ENCODE measurements around the gene MAPK6.
"Not testable (repeated sequence)": the region's sequence is repeated elsewhere in the genome, so short reads cannot be mapped to it uniquely, and the experiment has no call there.

MAPK6 gene

DNA sequence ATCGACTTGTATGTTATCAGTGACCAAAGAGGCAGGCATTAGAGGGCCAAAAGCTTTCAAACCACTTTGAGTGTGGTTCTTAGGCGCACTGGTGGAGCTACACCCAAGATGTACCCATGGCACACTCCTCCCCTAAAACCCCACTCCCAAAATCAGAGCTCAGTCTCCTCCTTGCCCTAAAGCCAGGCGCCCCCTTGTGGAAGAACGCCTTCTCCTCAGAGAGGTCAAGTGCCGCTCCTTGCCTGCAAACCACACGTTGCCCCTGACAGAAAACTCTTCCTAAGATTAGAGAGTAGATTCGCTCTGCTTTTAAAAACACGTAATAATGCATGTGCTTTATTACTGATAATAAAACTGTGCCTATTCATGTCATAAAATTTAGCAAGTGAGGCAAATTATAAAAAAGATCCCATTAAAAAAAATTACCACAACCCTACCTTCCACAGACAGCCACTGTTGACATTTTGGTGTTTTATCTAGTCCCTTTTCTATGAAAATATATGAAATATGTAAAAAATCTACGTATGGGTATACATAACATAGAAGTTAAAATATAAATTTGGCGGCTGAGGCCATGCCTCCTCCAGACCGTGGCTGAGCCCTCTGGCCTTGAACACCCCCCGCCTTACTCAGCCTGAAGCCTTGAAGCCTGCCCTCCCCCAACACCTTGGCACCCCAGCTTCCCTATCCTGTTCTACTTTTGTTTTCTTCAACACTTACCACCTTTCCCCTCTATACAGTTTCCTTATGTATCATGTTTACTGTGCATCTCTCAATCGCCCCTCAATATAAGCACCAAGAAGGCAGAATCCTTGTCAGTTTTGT is 60.1 kb downstream of the MAPK6 start:
- DNase-seq (ENCODE audit: low read depth in 1 of 2, low spot score in 1 of 2), result peak; percentile 60 to 77

DNA sequence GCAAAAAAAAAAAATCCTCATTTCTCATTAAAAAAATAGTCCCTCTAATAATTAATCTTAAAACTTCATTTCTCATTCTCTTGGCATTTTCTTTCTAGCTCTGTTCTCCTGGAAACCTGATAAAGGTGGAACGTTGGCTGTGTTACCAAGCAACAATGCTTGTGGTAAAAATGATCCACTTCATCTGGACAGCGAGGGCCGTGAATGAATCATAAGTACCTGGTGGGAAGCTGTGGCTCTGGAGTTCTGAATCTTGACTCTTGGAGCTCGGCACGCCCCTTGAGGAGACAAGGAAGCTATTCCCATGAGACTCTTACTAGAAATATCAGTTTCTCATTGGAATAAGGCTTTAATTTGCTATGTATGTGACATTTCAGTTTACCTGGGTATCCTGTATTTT is 61.0 kb downstream of the MAPK6 start:
- no peak for DNase-seq (ENCODE audit: low read depth in 1 of 2, low spot score in 1 of 2)

DNA sequence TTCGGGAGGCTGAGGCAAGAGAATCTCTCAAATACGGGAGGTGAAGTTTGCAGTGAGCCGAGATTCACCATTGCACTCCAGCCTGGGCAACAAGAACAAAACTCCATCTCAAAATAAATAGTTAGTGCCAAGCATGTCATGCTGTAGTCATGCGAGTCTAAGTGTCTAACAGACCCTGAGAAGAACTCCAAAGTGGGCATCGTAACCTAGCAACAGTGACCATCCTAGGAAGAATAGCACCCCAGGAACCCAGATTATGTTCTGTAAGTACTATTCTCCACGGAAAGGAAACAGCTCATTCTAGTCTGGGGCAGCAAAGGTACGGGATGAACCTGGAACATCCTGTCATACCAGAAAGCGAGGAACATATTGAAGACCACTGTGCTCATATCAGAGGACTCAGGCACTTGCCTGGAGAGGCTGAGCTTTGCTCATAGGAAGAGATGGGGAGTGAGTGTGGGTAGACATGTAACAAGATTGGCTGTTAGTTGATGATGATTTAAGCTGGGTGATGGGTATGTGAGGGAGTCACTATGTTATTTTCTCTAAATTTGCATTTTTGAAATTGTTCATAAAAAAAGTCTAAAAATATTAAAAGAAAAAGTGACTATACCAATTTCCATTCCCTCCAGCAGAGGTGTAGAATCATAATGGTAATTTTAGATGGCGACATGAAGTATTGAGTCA is 61.8 kb downstream of the MAPK6 start:
- no peak for DNase-seq (ENCODE audit: low read depth in 1 of 2, low spot score in 1 of 2)

DNA sequence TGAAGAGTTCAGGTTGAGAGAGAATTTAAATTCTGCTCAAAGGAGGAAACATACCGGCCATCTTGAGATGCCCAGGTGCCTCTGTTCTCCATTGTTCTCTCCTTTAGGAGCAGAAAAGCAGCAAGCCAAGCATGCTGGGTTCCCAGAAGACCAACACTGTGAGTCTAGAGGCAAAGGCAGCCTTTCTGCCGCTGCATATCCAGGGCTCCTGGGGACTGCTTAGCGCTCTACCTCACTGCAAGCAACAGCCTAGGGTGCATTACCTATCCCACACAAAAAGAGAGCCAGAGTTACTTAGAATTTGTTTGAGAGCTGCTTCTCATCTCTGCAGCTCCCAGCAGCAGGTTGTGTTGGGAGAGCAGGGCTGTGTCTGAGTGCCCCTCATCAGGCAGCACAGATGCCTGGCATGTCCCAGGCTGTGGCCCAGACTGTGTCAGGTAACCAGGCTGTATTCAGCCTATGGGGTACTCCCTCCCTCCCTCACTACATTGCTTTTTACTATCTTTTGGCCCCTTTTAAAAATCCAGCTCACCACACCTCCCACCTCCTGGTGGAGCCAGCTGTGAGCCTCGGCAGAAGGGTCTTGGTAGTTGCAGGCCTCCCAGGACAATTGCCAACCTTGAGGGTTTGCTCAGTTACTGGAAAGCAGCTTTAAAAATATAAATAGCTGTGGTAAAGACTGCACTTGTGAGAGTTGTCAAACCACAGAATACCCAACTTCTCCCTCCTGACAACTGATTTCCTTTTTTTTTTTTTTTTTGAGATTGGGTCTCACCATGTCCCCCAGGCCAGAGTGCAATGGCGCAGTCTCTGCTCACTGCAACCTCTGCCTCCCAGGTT is 63.4 kb downstream of the MAPK6 start:
- no peak for DNase-seq (ENCODE audit: low read depth in 1 of 2, low spot score in 1 of 2)

DNA sequence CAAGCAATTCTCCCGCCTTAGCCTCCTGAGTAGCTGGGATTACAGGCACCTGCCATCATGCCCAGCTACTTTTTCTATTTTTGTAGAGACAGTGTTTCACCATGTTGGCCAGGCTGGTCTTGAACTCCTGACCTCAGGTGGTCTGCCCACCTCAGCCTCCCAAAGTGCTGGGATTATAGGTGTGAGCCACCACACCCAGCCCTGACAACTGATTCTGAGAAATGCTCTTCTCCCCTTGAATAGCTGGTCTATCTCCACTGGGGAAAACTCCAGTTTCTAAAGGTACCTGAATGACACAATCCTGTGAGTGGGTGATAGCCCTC is 64.0 kb downstream of the MAPK6 start:
- DNase-seq (ENCODE audit: low read depth in 1 of 2, low spot score in 1 of 2), result not testable (repeated sequence)

DNA sequence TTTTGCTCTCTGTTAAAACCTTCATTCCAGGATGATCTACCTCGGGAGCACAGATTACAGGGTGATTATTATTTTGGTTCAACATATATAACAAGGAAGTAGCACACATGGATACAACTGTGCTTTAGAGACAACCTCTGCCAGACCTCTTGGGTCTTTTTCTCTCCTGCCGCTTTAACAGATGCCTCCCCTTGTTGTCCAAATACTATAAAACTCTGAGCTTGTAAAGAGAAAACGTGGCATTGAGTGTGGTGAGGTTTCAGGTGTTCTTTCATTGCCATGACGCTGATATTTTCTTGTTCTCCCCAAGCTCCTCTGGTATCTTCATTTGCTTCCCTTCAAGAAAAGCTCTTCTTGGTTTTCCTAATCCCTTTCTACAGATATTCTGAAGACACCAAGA is 64.6 kb downstream of the MAPK6 start:
- DNase-seq (ENCODE audit: low read depth in 1 of 2, low spot score in 1 of 2), result no peak

DNA sequence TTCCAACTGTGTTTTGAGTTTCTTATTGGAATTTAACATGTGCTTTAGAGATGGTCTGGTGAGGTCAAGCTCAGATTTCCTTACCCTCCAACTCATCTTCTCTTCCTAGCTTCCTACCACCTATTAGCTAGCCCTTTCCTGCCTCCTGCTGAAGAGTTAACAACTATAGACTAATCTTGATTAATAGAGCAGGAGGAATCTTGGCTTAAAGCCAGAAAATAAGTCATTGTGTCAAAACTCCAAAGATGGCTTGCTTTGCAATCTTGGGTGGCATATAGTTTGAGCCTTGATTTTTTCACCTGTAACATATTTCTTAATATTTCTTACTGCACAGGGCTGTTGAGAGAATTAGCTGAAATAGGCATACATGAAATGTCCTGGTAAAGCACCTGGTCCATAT is 66.3 kb downstream of the MAPK6 start:
- no peak for DNase-seq (ENCODE audit: low read depth in 1 of 2, low spot score in 1 of 2)

DNA sequence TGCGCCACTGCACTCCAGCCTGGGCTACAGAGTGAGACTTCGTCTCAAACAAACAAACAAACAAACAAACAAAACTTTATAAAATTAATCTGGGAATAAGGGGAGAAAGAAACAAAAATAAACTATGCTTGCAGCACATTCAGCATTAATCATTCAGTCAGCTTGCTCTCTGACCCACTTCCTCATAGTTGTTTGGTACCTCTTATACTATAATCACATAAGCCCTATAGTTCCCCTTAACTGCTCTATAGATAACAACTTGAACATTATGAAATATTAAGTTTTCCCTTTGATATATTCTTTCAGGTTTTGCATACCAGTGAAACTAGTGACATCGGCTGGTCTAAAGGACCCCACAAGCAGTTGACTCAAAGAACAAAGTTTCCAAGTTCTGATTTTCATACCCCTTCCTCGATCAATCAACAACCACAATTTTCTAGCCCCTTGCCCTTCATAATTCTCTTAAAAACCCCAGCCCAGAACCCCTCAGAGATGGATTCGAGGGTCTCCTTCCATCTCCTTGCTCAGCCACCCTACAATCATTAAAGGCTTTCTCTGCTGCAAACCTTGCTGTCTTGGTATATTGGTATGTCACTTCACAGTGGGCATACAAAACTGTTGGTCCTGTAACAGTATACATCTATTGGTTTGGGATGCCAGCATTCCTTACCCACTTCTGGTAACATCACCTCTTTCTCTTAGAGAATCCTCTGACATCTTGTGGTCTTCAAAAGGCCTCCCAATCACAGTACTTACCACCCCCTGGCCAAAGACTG is 67.2 kb downstream of the MAPK6 start:
- no peak for DNase-seq (ENCODE audit: low read depth in 1 of 2, low spot score in 1 of 2)

DNA sequence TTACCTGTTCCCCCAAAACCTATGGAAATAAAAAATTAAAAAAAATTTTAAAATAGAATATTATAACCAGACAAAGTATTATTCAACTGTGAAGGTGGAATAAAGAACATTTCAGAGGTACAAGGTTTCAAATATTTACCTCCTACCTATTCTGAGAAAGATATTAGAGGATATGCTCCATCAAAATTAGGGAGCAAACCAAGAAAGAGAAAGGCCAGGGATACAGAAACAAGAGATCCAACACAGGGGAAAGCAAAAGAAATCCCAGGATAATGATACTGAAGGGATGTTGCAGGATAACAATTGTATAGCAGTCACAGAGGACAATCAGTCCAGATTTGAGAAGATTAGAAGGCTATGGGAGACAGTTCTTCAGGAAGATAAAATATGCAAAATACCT is 71.2 kb downstream of the MAPK6 start:
- no peak for DNase-seq (ENCODE audit: low read depth in 1 of 2, low spot score in 1 of 2)

DNA sequence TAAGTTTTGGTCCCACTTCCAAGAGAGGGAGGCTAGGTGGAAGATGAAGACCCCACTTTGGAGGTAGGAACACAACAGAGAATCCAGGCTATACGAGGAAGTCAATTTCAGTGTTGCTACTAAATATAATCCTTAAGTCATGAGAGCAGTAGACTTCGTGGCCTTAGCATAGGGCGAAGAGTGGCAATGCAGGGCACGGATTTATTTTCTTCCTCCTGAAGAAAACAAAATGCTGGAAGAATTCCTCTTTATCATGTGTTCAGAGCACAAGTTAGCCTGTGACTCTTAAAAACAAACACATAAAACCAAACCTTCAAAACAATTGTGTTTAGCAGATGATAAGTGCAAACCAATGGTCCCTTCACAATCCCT is 74.1 kb downstream of the MAPK6 start:
- no peak for DNase-seq (ENCODE audit: low read depth in 1 of 2, low spot score in 1 of 2)

DNA sequence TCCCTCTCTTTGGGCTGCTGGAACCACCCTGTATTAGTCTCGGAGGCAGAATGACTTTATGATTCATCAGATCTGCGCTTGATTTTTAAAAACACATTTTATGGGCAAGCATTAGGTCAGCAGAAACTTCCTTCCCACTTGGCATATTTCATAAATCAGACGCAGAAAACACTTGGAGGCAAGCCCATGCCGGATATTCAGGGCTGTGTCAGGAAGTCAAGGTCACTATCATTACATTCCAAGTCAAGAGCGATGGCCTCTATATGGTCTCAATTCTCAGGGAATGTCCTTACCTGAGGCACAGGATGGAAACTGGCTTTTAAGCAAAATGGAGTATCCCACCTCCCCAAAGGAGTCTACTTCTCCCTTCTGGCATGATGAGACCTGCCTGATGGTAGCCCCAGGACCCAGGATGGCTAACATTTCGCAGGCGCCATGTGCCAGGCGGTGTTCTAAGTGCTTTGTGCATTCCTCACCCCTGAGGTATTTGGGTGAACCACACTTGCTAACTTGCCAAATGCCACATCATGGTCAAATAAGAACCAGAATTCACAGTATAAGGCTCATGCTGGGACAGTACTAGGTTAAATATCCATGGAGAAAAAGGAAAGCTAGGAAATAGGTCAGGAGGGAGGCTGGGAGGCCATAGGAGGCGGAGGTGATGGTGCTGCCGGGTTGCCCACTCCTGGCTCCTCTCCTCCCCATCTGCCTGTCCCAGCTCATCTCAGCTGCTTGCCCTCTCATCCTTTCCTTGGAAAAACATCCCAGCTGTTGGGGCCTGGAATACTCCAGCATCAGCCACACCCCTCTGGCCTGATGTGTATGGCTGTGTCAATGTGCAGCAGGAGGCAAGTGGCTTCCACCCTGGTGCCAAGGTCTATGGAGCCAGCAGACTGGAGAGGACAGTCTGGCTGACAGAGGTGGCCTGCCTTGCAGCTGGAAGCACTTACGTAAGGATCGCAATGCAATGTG is 74.8 kb downstream of the MAPK6 start:
- DNase-seq (ENCODE audit: low read depth in 1 of 2, low spot score in 1 of 2), result no peak

DNA sequence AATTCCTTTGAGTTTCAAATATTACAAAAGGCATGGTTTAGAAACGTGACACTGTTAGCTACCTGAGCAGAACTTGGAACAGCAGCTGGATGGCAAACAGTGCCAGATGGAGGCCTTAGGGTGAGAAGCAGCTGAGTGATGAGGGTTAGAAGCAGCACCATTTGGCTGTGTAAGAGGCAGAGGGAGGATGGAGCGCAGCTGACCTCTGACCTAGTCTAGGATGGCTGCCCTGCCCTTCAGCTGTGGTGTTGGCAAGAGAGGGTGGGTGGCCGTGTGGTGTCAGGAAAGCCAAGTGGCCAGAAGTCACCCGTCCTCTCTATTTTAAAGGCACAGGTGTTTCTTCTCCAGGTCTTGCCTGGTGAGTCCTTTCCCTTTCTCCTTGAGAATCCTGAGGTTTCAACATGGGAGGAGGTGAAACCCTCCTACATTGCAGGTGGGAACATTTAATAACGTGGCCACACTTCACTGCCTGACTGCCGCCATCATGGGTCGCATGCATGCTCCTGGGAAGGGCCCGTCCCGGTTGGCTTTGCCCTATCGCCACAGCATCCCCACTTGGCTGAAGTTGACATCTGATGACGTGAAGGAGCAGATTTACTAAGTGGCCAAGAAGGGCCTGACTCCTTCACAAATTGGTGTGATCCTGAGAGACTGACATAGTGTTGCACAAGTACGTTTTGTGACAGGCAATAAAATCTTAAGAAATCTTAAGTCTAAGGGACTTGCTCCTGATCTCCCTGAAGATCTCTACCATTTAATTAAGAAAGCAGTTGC is 76.0 kb downstream of the MAPK6 start:
- DNase-seq (ENCODE audit: low read depth in 1 of 2, low spot score in 1 of 2), result no peak

DNA sequence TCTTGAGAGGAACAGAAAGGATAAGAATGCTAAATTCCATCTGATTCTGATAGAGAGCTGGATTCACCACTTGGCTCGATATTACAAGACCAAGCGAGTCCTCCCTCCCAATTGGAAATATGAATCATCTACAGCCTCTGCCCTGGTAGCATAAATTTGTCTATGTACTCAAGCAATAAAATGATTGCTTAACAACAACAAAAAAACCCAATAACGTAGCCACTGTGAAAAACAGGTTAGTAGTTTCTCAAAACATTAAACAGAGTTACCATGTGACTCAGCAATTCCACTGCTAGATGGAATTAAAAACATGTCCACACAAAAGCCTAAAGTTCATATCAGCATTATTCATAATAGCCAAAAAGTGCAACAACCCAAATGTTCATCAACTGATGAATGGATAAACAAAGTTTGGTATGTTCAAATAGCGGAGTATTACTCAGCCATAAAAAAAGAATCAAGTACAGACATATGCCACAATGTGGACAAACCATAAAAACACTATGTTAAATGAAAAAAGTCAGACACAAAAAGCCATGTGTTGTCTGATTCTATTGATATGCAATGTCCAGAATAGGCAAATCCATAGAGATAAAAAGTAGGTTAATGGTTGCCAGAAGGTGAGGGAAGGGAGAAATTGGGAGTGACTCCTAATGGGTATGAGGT is 76.7 kb downstream of the MAPK6 start:
- DNase-seq (ENCODE audit: low read depth in 1 of 2, low spot score in 1 of 2), result no peak

DNA sequence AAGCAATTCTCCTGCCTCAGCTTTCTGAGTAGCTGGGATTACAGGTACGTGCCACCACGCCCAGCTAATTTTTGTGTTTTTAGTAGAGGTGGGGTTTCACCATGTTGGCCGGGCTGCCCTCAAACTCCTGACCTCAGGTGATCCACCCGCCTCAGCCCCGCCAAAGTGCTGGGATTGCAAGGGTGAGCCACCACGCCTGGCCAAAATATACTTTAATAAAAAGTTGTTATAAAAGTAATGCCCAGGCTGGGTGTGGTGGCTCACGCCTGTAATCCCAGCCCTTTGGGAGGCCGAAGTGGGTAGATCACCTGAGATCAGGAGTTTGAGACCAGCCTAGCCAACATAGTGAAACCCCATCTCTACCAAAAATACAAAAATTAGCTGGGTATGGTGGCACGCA is 77.5 kb downstream of the MAPK6 start:
- not testable (repeated sequence) for DNase-seq (ENCODE audit: low read depth in 1 of 2, low spot score in 1 of 2)

DNA sequence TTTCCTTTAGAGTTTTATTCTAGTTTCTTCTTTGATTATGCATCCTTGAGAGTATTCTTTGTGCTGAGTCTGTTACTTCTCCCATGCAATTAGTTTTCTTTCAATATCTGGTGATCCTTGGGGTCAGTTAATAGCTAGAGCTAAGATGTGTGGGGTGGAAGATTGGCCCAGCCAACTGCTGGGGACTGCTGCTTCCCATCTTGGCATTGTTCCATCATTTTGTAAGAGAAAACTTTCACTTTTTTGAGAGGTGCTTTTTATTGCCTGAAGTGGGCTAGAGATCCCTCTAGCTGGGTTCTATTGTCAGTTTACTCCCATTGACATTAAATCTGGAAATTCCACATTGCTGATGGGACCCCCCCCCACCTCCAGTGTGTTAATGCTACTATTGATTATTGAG is 78.2 kb downstream of the MAPK6 start:
- DNase-seq (ENCODE audit: low read depth in 1 of 2, low spot score in 1 of 2), result no peak

DNA sequence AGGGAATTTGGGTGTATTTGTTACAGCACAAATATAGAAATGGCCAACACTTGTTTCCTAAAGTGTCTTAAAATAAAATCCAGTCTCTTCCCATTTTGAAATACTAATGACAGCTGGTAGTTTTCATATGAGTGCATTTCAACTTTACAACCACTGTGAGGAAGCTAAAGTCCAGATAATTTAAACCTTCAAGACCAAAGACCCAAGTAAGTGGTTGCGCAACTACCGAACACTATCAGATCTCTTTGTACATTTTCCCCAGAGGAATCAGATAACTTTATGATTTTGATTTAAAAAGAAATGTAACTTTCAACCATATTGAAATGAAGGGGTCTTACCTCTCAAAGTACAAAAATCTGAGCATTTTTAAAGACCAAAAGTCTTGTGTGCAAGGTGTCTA is 79.3 kb downstream of the MAPK6 start:
- no peak for DNase-seq (ENCODE audit: low read depth in 1 of 2, low spot score in 1 of 2)

DNA sequence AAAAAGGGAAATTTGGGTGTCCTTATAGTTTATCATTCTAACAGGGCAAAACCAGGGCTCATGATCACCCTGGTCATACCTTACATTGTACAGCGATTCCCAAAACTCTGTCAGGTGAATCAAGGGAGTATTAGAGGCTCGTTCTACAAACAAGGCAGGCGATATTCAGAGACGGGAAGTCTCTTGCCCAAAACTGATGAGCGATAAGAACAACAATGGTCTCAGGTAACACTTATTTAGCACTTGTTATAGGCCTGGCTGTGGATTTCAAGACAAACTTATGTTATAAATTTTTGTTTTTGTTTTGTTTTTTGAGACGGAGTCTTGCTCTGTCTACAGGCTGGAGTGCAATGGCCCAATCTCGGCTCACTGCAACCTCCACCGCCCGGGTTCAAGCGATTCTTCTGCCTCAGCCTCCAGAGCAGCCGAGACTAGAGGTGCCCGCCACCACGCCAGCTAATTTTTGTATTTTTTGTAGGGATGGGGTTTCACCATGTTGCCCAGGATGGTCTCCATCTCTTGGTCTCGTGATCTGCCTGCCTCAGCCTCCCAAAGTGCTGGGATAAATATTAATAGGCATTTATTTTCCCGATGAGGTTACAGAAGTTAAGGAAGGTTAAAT is 80.7 kb downstream of the MAPK6 start:
- no peak for DNase-seq (ENCODE audit: low read depth in 1 of 2, low spot score in 1 of 2)

DNA sequence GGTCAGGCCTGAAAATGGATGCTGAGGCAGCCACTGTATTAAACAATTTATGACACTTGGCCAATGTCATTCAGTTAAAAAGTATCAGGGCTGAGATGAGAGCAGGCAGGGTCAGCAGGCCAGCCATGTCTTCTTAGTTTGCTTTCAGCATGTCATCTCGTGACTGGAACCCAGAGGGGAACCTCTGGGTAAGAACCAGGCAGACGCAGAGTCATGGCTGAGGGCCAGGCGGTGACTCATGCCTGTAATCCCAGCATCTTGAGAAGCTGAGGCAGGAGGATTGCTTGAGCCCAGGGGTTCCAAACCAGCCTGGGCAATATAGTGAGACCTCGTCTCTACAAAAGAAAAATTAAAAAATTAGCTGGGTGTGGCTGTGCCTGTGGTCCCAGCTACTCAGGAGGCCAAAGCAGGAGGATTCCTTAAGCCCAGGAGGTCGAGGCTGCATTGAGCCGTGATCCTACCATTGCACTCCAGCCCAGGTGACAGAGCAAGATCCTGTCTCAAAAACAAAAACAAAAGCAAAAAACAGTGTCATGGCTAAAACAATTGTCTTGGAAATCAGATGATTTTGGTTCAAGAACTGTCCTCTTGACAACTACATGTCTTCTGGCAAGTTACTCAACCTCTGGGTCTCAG is 81.9 kb downstream of the MAPK6 start:
- no peak for DNase-seq (ENCODE audit: low read depth in 1 of 2, low spot score in 1 of 2)
